ENCODE measurements around the gene FIP1L1. TPM values are rescaled to one million over a fixed set of nuclear protein-coding genes. Genes with fewer than 3 reads are reported as not detected.
"Not testable (repeated sequence)": the region's sequence is repeated elsewhere in the genome, so short reads cannot be mapped to it uniquely, and the experiment has no call there.

Gene FIP1L1
- total and polyA plus RNA-seq, 2 of the 13 experiments (the other 11 are each of a cell fraction or from before 2014, with no cell fraction given), result 14.9 to 69.4 TPM

GRCh38 chr4:53465891-53466290 lies 88.5 kb downstream of the FIP1L1 start:
- Histone ChIP-seq H3K36me3 (replicated peaks in 1 of 2; ENCODE audit: control insufficient read depth in 1 of 2, insufficient read depth in 2 of 2, low read length in 2 of 2) (peaks cover 0 to 7% of the 10 kb centered on the region in 2 experiments; a peak in 1 of 5 replicates), H3K27ac (ENCODE audit: extremely low read length, insufficient read depth, low read length) (no peak overlapping the region), H3K4me3 (replicated peaks in 1 of 3; ENCODE audit: insufficient read depth in 1 of 3, low read depth in 2 of 3, low read length in 3 of 3) (no peak overlapping the region), H3K4me2 (ENCODE audit: low read depth, low read length) (no peak overlapping the region), H3K27me3 (ENCODE audit: control insufficient read depth in 1 of 2, insufficient read depth in 2 of 2, low read length in 2 of 2) (no peaks in the 10 kb centered on the region), H3K79me2 (ENCODE audit: insufficient read depth, low read length) (no peaks in the 10 kb centered on the region), H4K20me1 (ENCODE audit: insufficient read depth, low read length) (no peaks in the 10 kb centered on the region), H2AFZ (ENCODE audit: low read length) (no peak overlapping the region), H3K4me1 (ENCODE audit: insufficient read depth, low read length) (no peaks in the 10 kb centered on the region), H3K9me3 (ENCODE audit: low read length) (no peaks in the 10 kb centered on the region), H3K9ac (ENCODE audit: insufficient read depth, low read depth, low read length) (no peak overlapping the region)
- no peak for TF ChIP-seq ZFP41 (CRISPR knock-in tag; IDR thresholded peaks at IDR 0.05; ENCODE audit: borderline replicate concordance)
- no peak for TF ChIP-seq ZNF446 (CRISPR knock-in tag; IDR thresholded peaks at IDR 0.05)
- TF ChIP-seq MTA3 (CRISPR knock-in tag; IDR thresholded peaks at IDR 0.05), result no peak
- no peak for TF ChIP-seq ZNF337 (CRISPR knock-in tag; IDR thresholded peaks at IDR 0.05; ENCODE audit: borderline replicate concordance, low read depth)
- no peak for TF ChIP-seq ZNF367 (CRISPR knock-in tag; IDR thresholded peaks at IDR 0.05; ENCODE audit: borderline replicate concordance)
- no peak for TF ChIP-seq ZNF563 (CRISPR knock-in tag; IDR thresholded peaks at IDR 0.05)
- TF ChIP-seq ONECUT2 (CRISPR knock-in tag; IDR thresholded peaks at IDR 0.05), result no peak
- no peak for TF ChIP-seq TBL1XR1 (IDR thresholded peaks at IDR 0.05; ENCODE audit: borderline replicate concordance, low read length, partially characterized antibody)
- TF ChIP-seq ZNF34 (CRISPR knock-in tag; IDR thresholded peaks at IDR 0.05; ENCODE audit: borderline replicate concordance), result no peak
- no peak for ATAC-seq
- POLR2A ChIA-PET, result no interaction called here
- no peak for FAIRE-seq
- in situ Hi-C loops (cut with HindIII; ENCODE audit: extremely low pct_ligation_motif_present, low pct_unique_long_range_greater_than_20kb) (no loop called here), intact Hi-C loops (cut with micrococcal nuclease; ENCODE audit: unreplicated experiment) (no loop called here)
- BruUV-seq (replicated peaks), result no TSS peak
- CTCF ChIA-PET (ENCODE audit: low intra/inter-chr PET ratio, low total read pairs), result no interaction called here
- no peak for DNase-seq (ENCODE audit: low spot score)

- ATAC-seq; POLR2A ChIA-PET; intact Hi-C loops (cut with micrococcal nuclease; ENCODE audit: unreplicated experiment); BruUV-seq (replicated peaks); H3K4me3 ChIP-seq (replicated peaks in 1 of 3; ENCODE audit: insufficient read depth in 1 of 3, low read depth in 2 of 3, low read length in 3 of 3); H3K9ac ChIP-seq (ENCODE audit: insufficient read depth, low read depth, low read length); H4K20me1 ChIP-seq (ENCODE audit: insufficient read depth, low read length); in situ Hi-C loops (cut with HindIII; ENCODE audit: extremely low pct_ligation_motif_present, low pct_unique_long_range_greater_than_20kb); DNase-seq (ENCODE audit: low spot score); H3K9me3 ChIP-seq (ENCODE audit: low read length); CTCF ChIA-PET (ENCODE audit: low intra/inter-chr PET ratio, low total read pairs); H3K36me3 ChIP-seq (replicated peaks in 1 of 2; ENCODE audit: control insufficient read depth in 1 of 2, insufficient read depth in 2 of 2, low read length in 2 of 2); FAIRE-seq; H3K4me2 ChIP-seq (ENCODE audit: low read depth, low read length); H3K27me3 ChIP-seq (ENCODE audit: control insufficient read depth in 1 of 2, insufficient read depth in 2 of 2, low read length in 2 of 2); H3K79me2 ChIP-seq (ENCODE audit: insufficient read depth, low read length); H2AFZ ChIP-seq (ENCODE audit: low read length); H3K4me1 ChIP-seq (ENCODE audit: insufficient read depth, low read length); H3K27ac ChIP-seq (ENCODE audit: extremely low read length, insufficient read depth, low read length): not testable (repeated sequence)
- WGBS (ENCODE audit: low lambda C conversion rate), result 100% methylated on average over 4 of the region's 6 CpGs
Observed at GRCh38 chr4:53466576-53466975, 89.1 kb downstream of the FIP1L1 start.
